ENCODE measurements around the gene SIRT6. TPM values are rescaled to one million over a fixed set of nuclear protein-coding genes. Genes with fewer than 3 reads are reported as not detected.

SIRT6 gene
- total RNA-seq, 4 donors from 2014 or later: 15.0 to 29.6 (median 21.0) TPM

DNA sequence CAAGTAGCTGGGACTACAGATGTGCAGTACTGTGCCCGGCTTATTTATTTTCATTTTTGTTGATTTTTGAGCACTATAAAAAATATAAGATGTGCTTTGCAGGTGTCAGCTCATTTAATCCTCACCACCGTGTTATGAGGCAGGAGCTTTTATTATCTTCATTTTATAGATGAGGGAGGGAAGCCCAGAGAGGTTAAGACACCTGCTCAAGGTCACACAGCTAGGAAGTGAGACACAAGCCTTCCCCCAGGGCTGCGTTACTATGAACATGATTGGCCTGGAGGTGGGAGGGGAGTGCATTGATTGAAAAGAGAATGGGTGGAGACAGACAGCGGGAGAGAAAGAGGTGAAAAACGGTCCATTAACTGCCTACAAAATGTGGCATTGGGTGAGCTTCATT is 7.3 kb upstream of the SIRT6 start:
- TF ChIP-seq, protein P1, sequence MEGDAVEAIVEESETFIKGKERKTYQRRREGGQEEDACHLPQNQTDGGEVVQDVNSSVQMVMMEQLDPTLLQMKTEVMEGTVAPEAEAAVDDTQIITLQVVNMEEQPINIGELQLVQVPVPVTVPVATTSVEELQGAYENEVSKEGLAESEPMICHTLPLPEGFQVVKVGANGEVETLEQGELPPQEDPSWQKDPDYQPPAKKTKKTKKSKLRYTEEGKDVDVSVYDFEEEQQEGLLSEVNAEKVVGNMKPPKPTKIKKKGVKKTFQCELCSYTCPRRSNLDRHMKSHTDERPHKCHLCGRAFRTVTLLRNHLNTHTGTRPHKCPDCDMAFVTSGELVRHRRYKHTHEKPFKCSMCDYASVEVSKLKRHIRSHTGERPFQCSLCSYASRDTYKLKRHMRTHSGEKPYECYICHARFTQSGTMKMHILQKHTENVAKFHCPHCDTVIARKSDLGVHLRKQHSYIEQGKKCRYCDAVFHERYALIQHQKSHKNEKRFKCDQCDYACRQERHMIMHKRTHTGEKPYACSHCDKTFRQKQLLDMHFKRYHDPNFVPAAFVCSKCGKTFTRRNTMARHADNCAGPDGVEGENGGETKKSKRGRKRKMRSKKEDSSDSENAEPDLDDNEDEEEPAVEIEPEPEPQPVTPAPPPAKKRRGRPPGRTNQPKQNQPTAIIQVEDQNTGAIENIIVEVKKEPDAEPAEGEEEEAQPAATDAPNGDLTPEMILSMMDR (IDR thresholded peaks at IDR 0.05): no peak
- DNase-seq (ENCODE audit: low spot score) (no peak), ATAC-seq (ENCODE audit: low FRiP score) (no peak)

DNA sequence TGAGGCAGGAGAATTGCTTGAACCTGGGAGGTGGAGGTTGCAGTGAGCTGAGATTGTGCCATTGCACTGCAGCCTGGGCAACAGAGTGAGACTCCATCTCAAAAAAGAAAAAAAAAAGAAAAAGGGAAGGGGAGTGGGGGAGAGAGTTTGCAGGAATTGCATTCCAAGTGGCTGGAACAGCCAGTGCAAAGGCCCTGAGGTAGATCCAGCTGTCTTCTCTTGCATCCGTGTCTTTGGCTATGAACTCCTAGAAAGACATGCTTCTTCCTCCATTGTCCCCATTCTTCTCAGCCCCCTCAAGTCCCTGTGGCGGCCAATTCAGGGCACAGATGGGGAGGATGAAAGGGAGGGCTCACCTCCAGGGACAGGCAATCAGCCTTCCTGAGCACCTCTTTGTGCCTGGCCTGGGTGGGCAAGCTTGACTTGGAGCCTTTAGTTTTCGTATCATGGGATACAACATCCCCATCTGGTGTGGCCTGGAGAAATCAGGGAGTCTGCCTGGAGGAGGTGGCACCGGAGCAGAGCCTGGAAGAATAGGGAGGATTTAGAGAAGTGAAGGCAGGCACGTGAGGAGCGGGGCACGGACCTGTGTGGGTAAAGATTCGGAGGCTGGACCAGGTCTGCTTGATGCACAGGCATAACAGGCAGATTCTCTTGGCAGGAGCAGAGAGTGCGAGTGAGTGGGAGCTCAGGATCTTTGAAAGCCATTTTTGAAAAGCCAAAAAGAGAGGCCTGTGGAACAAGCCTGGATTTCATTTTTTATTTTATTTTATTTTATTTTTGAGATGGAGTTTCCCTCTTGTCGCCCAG is 5.2 kb upstream of the SIRT6 start:
- DNase-seq (ENCODE audit: low spot score) (no peak), ATAC-seq (ENCODE audit: low FRiP score) (no peak)
- TF ChIP-seq, protein P1 (IDR thresholded peaks at IDR 0.05): no peak

DNA sequence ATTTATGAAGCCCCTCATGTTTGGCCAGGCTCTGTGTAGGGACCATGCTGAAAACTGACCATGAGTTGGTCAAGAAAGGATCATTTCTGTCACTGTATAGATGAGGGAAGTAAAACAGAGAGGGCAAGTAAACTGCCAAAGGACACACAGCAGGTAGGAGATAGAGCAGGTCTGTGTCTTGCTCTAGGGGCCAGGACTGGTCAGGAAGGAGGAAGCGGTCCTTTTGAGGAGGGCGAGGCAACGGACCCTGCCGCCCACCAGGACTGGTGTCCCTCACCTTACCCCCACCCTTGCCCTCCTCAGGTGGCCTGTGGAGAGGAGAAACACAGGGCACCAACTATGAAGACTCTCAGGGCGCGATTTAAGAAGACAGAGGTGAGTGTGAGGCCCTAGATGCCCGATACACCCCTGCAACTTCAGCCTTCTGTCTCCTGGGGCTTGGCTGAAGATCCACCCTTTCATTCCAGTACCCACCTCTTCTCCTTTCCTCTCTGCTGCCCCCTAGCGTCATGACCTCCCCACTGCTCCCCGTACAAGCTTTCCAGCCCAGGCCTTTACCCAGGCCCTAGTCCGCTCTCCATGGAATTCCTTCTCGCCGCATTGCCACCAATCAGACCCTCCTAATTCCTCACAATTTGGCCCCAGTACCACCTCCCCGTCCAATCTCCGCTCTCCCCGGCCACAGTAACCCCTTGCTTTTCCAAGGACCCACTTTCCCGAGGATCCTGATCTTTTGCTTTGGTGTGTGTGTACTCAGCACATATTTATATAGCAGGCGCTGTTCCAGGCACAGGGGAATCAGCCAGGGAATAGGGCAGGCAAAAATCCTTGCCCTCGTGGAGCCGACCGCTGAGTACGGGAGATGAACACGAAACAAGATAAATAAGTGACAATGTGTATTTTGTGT is 4.0 kb upstream of the SIRT6 start:
- peak; percentile 77 for DNase-seq (ENCODE audit: low spot score)
- ATAC-seq (ENCODE audit: low FRiP score): no peak
- TF ChIP-seq, protein P1 (IDR thresholded peaks at IDR 0.05): peak in 1 of 3 donors; percentile 19

DNA sequence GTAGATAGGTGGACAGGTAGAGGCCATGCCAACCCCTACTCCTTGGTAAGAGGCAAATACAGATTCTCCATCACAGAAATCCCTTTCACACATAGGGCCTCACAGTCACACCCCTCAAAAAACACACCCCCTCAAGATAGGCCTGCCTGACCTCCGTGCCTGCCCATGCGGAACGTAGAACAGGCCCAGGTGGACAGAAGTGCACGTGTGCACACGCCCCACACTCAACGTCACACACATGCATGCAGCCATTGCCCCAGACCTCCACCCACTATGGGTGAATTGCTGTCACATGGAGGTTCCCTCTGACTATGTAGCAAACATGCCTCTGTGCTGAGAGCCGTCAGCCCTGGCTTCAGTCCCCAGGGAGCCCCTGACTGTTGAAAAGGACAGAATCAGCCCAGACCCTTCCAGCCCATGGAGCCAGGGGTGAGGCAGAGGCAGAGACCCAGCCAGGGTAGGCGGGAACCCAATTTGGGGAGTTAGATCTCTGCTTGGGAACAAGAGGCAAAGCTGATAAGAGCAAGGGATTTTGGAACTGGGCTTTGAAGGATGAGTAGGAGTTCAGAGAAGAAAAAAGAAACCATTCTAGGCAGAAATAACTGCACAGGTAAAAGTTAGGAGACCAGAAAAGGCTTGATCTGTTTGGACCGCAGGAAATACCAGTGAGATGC is 3.2 kb upstream of the SIRT6 start:
- ATAC-seq (ENCODE audit: low FRiP score) (no peak), DNase-seq (ENCODE audit: low spot score) (no peak)
- TF ChIP-seq, protein P1 (IDR thresholded peaks at IDR 0.05): no peak

DNA sequence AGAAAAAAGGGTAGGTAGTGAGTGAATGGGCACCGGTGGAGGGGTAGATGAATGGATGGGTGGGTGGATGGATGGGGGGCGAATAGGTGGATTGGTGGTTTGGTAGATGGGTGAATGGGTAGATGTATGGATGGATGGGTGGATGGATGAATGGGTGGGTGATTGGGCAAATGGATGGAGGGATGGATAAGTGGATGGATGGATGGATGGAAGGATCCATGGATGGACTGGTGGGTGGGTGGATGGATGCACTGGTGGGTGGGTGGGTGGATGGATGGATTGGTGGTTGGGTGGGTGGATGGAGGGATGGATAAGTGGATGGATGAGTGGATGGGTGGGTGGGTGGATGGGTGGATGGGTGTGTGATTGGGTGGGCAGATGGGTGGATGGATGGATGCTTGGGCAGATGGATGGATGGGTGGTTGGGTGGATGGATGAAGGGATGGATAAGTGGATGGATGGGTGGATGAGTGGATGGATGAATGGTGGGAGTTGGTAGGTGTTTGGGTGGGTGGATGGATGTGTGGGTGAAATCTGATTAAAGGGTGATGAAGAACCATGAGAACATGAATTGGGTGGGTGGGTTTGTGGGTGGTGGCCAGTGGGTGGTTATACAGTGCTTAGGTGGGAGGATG is 2.5 kb upstream of the SIRT6 start:
- TF ChIP-seq, protein P1 (IDR thresholded peaks at IDR 0.05): no peak
- DNase-seq (ENCODE audit: low spot score) (no peak), ATAC-seq (ENCODE audit: low FRiP score) (no peak)

DNA sequence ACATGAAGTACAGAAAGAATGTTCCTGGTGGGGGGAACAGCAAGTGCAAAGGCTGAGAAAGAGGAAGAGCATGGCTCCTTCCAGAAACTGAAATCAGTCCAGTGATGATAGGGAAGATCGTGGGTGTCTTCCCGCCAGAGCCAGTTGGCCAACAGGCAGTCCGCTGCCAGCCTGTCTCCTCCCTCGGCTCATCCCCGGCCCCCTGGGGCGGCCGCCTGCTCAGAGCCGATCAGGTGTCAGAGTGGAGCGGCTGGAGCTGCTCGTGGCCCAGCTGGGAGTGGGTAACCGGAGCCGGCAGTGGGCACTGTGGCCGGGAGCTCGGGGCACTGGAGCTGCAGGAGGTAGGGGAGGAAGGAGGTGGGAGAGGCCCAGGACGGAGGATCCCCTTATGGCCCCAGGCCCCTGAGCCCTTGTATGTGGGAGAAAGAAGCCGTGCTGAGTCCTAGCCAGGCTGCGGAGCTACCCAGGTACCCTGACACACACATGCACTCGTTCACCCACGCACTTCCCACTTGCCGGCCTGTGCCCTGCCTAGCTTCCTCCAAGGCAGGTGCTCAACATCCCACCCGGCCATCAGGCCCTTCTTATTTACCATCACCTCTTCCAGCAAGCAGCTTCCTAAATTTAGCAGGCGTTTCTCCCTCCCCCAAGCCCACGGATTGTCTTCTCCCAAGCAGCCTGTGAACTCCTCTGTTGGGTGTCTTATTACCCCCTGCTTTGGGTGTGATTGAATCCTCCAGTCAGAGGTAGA is 1.8 kb upstream of the SIRT6 start:
- ATAC-seq (ENCODE audit: low FRiP score) (peak; percentile 30), DNase-seq (ENCODE audit: low spot score) (no peak)
- TF ChIP-seq, protein P1 (IDR thresholded peaks at IDR 0.05): no peak
